Lower lobe of right lung (tissue), 2 donors: Measurements from ENCODE around the gene FLYWCH2. TPM values are rescaled to one million over a fixed set of nuclear protein-coding genes. Genes with fewer than 3 reads are reported as not detected.

Experiments used
- ATAC-seq, 2 donors: fragments of 200-7000 bp; cut with Tn5 transposase; one replicate each; pipeline ENCODE4 v1.9.1; 2020 to 2022; ENCODE audit warnings: mild to moderate bottlenecking in 2 of 2, moderate library complexity in 2 of 2
- DNase-seq: peaks from one replicate; pipeline ENCODE4 v3.0.0-alpha.2; 2020
- H3K27ac ChIP-seq: fragments of 200-600 bp; one replicate; pipeline ENCODE4 v1.8.0; 2022
- H3K27me3 ChIP-seq: fragments of 200-600 bp; one replicate; pipeline ENCODE4 v1.8.0; 2022; ENCODE audit warnings: low read depth
- H3K36me3 ChIP-seq: fragments of 200-600 bp; one replicate; pipeline ENCODE4 v1.8.0; 2022; ENCODE audit warnings: mild to moderate bottlenecking
- H3K4me1 ChIP-seq: fragments of 200-600 bp; one replicate; pipeline ENCODE4 v1.8.0; 2022
- H3K4me3 ChIP-seq: fragments of 200-600 bp; one replicate; pipeline ENCODE4 v1.8.0; 2022; ENCODE audit warnings: mild to moderate bottlenecking
- H3K9me3 ChIP-seq: fragments of 200-600 bp; one replicate; pipeline ENCODE4 v1.8.0; 2022
- intact Hi-C: fragments of 100-400 bp; cut with DNase I; formaldehyde crosslinking; loops from one replicate; pipeline ENCODE4 v1.11.0; 2022
- total RNA-seq: library from RNA; stranded (reverse); fragmentation: NEBNext Ultra II Directional; extraction: Animal tissue kit (Norgen Biotek cat#: 25700); gene quantifications from one replicate; pipeline ENCODE4 v1.2.1, GENCODE V29; 2021
- TF ChIP-seq, protein P1 (sequence below): fragments of 200-600 bp; IDR thresholded peaks from one replicate; pipeline ENCODE4 v1.8.0; 2022; ENCODE audit warnings: antibody characterized with exemption, mild to moderate bottlenecking
- donor health status: DM: no; HTN: yes; CAD: no; lungs with severe emphysema.

The FLYWCH2 gene
- total RNA-seq, 1 donor from 2014 or later = 27.8 TPM

- no peak for ATAC-seq
- Histone ChIP-seq H3K4me3 (peak overlapping the region; percentile 43), H3K36me3 (no peaks in the 10 kb centered on the region), H3K4me1 (no peaks in the 10 kb centered on the region), H3K27ac (peak overlapping the region; percentile 73), H3K9me3 (peaks cover 16% of the 10 kb centered on the region), H3K27me3 (peaks cover 27% of the 10 kb centered on the region)
- intact Hi-C loops = no loop called here
- no peak for DNase-seq
- TF ChIP-seq, protein P1, sequence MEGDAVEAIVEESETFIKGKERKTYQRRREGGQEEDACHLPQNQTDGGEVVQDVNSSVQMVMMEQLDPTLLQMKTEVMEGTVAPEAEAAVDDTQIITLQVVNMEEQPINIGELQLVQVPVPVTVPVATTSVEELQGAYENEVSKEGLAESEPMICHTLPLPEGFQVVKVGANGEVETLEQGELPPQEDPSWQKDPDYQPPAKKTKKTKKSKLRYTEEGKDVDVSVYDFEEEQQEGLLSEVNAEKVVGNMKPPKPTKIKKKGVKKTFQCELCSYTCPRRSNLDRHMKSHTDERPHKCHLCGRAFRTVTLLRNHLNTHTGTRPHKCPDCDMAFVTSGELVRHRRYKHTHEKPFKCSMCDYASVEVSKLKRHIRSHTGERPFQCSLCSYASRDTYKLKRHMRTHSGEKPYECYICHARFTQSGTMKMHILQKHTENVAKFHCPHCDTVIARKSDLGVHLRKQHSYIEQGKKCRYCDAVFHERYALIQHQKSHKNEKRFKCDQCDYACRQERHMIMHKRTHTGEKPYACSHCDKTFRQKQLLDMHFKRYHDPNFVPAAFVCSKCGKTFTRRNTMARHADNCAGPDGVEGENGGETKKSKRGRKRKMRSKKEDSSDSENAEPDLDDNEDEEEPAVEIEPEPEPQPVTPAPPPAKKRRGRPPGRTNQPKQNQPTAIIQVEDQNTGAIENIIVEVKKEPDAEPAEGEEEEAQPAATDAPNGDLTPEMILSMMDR = no peak
Measured at GRCh38 chr16:2856686-2857450, 26.1 kb upstream of the FLYWCH2 start.

DNA sequence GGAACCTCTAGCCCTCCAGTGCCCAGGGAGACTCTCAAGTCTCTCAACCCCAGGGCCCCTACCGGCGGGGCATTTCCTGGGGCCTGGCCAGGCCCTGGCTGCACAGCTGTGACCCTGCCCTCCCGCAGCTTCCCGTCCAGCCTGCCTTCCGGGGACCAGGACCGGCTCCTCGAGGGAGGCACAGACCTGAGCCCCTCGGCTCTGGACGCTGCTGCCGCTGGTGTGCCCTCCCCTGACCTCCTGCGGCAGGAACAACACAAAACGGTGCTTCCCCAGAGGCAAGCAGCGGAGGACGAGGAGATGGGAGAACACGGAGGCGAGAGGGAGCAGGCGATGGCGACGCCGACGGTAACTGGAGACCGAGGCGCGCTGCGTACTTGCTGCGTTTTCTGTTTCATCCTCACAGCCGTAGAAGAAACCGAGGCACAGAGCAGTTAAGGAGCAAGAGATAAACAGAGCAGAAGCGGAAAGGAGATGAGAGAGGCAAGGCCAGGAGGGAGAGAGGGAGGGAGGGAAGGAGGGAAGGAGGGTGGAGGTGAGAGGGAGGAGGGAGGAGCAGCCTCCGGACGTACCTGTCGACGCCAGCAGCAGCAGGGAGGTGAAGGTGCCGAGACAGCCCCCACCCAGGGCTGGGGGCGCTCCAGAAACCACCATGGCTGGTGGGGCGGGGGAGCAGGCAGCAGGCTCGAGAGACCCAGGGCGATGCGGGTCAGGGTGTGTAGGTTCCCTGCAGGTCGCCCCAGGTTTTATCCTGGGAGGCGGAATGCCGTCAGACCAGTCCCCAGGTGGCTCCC lies 25.4 kb upstream of the FLYWCH2 start, which contains the start of gene PRSS22:
Gene PRSS22, minus strand, starts transcription at position 720 of the 794 bp plus-strand sequence. Its CDS starts 66 bp downstream, at position 654.
- intact Hi-C loops = no loop called here
- H3K4me1 ChIP-seq = no peaks in the 10 kb centered on the region
- H3K27me3 ChIP-seq = peaks cover 21% of the 10 kb centered on the region
- ATAC-seq (peak; percentile 87 to 89), DNase-seq (peak; percentile 81)
- H3K27ac ChIP-seq = peak within 1 kb of the TSS; percentile 80
- peaks cover 16% of the 10 kb centered on the region for H3K9me3 ChIP-seq
- no peaks in the 10 kb centered on the region for H3K36me3 ChIP-seq
- TF ChIP-seq, protein P1 = no peak
- H3K4me3 ChIP-seq = peak within 1 kb of the TSS; percentile 43

GRCh38 chr16:2858245-2859025 lies 24.6 kb upstream of the FLYWCH2 start:
- Histone ChIP-seq H3K27ac (peak overlapping the region; percentile 80), H3K4me1 (no peaks in the 10 kb centered on the region), H3K27me3 (peaks cover 21% of the 10 kb centered on the region), H3K4me3 (peak overlapping the region; percentile 43), H3K36me3 (no peaks in the 10 kb centered on the region), H3K9me3 (peaks cover 16% of the 10 kb centered on the region)
- peak; percentile 90 for DNase-seq
- TF ChIP-seq, protein P1 = no peak
- intact Hi-C loops = no loop called here
- peak; percentile 96 for ATAC-seq

DNA sequence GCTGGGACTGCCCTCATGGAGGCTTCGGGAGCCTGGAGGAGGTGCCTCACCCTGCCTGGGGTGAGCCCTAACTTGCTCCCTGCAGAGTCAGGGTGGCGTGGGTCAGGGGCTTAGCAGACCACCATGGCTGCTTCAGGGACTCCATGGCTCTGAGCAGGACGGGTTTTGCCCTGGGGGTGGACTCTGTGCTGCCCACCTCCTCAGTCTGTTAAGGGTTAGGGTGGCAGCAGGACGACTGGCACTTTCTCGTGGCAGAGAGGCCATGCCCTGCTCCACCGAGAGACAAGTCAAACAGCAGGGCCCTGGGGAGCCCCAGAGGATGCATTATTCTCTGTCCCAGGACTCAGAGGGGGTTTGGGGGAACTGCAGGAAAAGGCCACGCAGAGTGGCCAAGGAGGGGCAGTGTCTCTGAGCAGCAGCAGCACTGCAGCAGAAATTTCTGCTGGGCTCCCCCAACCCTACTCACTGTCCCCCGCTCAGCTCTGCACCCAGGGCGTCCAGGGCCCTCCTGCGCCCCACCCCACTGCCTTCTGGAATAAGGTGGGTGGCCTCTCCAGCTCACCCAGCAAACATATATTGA lies 23.2 kb upstream of the FLYWCH2 start:
- intact Hi-C loops = no loop called here
- no peak for DNase-seq
- ATAC-seq = no peak
- TF ChIP-seq, protein P1 = no peak
- Histone ChIP-seq H3K36me3 (no peaks in the 10 kb centered on the region), H3K4me1 (no peaks in the 10 kb centered on the region), H3K27me3 (peaks cover 22% of the 10 kb centered on the region), H3K9me3 (peaks cover 10% of the 10 kb centered on the region), H3K4me3 (no peak overlapping the region), H3K27ac (no peak overlapping the region)
